ENCODE data around the gene YIPF2.
"Not testable (repeated sequence)": the region's sequence is repeated elsewhere in the genome, so short reads cannot be mapped to it uniquely, and the experiment has no call there.

YIPF2 gene

DNA sequence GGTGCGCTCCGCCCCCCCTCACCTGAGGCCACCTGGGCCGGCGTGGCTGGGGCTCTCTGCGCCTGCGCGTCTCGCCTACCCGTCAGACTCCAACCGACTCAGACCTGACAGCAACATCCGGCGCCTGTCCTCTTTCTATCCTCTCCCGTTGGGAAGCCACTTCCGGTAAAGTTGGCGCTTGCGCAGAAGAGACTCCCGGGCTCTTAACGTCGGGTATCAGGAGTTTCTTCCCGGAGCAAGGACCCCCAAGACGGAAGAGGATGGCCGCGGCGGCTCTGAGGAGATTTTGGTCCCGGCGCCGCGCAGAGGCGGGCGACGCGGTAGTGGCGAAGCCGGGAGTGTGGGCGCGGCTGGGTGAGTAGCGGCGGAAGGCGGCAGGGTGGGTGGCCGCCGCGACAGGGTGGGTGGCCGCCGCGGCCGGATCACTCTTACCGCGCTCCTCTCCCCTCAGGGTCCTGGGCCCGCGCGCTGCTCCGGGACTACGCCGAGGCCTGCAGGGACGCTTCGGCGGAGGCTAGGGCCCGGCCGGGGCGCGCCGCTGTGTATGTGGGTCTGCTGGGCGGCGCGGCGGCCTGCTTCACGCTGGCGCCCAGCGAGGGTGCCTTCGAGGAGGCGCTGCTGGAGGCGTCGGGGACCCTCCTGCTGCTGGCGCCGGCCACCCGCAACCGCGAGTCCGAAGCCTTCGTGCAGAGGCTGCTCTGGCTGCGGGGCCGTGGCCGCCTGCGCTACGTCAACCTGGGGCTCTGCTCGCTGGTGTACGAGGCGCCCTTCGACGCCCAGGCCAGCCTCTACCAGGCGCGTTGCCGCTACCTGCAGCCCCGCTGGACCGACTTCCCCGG is at the start of gene YIPF2, which contains the start of gene TIMM29:
YIPF2 (minus strand) TSS at position 77 of the 839 bp plus-strand sequence. CDS start 229 bp downstream, outside the sequence.
TIMM29 (plus strand) TSS at position 249 of the 839 bp plus-strand sequence; CDS start at position 261, 12 bp downstream.
- DNase-seq: peak; percentile 94 to 96

DNA sequence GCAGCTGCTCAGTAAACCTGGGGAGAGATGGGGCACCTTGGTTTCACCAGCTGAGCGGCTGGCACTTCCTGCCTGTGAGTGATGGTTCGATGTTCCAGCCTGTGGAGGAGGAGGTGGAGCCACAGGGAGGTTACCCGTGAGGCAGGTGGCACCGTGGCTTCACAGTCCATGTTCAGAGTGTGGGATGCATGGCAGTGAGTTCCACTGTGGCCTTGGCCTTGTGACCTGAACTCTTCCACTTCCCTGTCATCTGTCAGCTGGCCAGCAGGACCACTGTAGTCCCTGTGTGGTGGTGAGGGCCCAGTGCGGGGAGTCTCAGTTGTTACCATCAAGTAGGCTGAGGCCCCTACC is 49.3 kb upstream of the YIPF2 start:
- DNase-seq: no peak

DNA sequence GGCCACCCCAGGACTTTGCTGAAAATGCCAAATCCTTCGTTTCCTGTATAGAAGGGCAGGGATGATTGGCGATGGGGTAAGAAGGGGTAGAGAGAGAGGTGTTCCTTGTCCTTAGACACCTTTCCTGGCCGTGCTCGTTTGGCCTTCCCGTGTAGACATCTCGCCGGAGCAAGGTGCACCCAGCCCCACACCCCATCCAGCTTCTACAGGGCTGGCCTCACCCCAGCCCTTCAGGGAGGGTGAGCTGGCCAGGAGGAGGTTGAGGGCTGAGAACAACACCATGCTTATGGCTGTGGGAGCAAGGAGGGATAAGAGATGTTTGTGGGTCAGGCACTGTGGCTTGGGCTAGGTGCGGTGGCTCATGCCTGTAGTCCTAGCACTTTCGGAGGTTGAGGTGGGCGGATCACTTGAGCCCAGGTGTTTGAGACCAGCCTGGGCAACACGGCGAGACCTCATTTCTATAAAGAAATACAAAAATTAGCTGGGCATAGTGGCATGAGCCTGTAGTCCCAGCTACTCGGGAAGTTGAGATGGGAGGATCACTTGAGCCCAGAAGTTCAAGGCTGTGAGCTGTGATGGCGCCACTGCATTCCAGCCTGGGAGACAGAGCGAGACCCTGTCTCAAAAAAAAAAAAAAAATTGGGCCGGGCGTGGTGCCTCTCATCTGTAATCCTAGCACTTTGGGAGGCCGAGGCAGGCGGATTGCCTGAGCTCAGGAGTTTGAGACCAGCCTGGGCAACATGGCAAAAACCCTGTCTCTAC is 47.9 kb upstream of the YIPF2 start:
- no peak for DNase-seq

DNA sequence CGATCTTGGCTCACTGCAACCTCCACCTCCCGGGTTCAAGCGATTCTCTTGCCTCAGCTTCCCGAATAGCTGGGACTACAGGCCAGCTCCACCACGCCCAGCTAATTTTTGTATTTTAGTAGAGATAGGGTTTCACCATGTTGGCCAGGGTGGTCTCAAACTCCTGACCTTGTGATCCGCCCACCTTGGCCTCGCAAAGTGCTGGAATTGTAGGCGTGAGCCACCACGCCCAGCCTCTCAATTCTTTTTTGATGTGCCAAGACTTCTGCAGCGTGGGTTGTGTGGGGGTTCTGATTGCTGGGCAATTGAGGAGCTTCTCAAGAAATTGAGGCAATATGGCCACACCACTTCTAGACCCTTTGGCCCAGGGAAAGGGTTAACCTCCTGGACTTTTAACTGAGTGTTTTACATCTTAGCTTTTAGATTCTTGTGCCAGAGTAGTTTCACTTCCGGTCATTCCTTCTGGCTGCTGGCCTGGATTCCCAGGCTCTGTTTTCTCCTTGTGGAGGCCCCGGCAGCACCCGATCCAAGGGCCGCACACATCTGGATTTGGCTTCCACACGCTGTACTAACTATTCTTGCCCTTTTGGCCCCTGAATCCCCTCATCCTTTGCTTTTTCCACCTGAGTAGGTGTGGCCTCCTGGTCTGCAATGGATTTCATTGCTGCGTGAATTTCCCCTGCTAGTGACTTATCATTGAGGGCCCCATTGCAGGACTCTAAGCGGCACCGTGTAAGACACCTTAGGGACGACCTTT is 47.1 kb upstream of the YIPF2 start:
- no peak for DNase-seq

DNA sequence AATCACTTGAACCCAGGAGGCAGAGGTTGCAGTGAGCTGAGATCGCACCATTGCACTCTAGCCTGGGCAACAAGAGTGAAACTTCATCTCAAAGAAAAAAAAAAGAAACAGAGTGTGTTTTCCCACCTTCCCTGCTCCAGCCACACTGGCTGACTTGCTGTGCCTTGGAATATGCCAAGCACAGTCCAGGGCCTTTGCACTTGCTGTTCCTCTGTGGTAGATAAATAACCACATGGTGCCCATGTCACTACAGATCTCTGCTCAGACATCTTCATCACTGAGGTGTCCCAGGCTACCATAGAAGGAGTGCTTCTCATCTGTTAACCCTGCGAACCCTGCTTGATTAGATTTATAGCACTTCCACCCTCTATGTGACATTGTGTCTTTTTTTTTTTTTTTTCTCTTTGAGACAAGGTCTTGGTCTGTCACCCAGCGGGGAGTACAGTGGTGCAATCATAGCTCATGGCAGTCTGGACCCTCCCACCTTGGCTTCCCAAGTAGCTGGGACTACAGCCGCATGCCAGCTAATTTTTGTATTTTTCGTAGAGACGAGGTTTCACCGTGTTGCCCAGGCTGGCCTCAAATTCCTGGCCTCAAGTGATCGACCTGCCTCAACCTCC is 42.8 kb upstream of the YIPF2 start:
- DNase-seq: no peak

DNA sequence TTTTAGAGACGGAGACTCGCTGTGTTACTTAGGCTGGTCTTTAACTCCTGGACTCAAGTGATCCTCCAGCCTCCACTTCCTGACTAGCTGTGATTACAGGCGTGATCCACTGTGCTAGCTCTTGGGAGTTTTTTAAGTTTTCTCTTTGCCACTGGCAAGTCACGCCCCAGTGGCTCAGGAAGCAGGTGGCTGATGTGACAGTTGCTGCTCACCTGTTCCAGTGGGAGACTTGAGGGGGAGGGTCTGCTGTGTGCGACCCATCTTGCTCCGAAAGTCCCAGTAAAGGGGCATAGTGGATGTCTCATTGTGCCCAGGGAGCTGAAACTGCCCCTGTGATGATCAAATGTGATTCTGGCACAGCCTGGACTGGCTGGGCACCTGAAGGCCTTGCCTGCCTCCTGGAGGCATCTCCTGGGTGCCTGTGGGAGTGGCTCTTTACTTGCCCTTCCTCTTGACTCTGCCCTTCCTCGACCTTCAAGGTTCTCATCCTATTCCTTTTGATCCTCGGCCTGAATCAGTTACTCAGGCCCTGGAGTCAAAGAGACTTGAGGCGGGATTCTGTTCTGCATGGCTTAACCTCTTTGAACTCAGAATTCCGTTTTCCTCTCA is 40.2 kb upstream of the YIPF2 start:
- peak in 1 of 2 experiments; percentile 24 for DNase-seq

DNA sequence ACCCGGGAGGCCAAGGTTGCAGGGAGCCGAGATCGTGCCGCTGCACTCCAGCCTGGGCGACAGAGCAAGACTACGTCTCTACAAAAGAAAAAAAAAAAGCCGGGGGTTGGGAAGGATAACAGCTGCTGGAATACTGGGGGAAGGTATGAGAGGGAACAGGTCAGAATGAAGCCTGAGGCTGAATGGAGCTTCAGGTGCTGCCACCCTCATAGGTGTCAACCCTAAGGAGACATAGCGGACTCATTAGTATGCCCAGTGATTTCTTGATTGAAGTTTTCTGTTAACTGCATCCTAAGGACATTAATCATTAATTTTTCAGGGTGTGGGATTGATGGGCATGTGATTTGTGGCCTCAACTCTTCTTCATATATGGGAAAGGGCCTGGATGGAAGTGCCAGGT is 38.4 kb upstream of the YIPF2 start:
- peak in 1 of 2 experiments; percentile 11 for DNase-seq

DNA sequence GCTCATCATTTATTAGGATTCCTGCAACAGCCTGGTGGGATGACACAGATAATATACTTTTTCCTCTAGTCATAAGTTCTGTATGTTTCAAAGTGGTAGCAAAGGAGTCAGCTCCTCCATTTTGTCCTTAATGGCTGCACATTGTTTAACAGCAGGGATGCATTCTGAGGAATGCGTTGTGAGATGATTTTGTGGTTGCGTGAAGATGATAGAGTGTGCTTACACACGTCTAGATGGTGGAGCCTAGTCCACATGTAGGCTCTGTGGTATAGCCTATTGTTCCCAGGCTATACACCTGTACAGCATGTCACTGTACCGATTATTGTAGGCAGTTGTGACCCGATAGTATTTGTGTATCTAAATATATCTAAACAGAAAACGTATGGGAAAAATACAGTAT is 37.0 kb upstream of the YIPF2 start:
- no peak for DNase-seq

DNA sequence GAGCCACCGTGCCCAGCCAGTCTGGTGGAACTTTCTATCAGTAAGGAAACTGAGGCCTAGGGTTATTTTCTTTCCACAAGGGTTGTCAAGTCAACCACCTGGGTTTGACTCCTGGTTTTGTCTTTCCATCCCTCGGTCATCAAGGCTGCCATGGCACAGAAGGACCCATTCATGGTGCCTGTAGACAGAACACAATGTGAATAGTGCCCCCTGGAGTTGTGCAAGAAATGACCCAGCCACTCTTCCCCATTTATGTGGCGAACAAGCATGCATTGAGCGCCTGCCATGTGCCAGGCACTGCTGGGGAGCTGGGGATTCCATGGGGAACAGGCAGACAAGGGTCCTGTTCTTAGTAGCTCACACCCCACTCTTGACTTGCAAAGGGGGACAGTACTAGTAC is 36.5 kb upstream of the YIPF2 start:
- no peak for DNase-seq

DNA sequence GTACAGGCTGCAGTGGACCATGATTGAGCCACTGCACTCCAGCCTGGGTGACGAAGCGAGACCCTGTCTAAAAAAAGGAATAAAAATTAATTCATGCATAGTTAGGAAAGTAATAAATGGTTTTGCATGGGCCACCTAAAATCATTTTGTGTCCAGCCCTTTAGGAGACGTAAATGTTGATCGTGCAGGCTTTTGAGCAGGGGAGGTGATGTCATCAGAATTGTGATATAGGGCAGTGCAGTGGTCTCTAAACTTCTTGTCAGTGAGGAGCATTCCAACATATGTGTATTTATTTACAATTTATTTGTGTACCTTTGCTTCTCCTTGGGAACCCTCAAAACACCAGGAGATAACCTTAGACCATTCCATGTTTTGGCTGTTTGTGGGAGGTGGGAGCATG is 35.4 kb upstream of the YIPF2 start:
- DNase-seq: no peak

DNA sequence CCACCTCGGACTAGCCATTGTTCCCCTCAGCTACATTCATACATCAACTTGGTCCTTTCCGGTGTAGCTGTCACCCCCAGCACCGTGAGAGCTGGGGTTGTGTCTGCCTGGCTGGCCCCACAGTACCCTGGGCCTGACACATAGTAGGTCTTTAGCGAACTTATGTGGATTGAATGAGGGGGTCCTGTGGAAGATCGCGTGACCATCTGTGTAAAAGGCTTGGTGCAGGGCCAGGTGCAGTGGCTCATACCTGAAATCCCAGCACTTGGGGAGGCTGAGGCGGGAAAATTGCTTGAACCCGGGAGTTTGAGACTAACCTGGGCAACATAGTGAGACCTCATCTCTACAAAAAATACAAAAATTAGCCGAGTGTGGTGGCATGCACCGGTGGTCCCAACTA is 34.4 kb upstream of the YIPF2 start:
- DNase-seq: no peak

DNA sequence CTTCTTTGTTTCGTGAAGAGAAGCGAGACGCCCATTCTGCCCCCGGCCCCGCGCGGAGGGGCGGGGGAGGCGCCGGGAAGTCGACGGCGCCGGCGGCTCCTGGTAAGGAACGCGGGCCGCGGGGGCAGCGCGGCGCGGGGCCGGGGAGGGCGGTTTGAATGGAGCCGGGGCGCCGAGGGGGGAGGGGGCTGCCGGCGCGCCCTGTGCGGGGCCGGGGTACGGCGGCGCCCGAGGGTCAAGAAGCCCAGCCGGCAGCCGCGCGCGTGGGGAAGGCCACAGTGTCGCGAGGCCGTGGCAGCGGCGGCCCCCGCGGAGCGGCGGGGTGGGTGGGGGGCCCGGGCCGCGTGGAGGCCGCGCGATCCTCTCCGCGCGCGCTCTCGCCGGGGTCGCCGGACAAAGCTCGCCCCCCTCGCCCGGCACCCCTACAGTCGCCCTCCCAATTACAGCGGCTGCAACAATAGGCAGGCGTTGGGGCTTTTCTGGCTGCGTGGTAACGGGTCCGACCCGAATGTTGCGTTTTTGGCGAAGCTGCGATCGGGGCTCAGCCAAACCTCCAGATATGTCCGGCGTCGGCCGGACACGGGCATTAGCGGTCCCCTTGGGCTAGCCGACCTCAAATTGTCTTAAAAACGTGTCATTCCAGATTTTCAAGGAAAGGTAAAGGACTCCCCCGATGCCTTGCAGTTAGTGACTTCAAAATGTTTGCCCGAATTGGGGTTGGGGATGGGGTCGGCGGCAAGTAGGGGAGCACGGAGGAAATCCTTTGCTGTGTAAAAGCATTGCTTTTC is 32.8 kb upstream of the YIPF2 start:
- peak in 1 of 2 experiments; percentile 44 for DNase-seq

DNA sequence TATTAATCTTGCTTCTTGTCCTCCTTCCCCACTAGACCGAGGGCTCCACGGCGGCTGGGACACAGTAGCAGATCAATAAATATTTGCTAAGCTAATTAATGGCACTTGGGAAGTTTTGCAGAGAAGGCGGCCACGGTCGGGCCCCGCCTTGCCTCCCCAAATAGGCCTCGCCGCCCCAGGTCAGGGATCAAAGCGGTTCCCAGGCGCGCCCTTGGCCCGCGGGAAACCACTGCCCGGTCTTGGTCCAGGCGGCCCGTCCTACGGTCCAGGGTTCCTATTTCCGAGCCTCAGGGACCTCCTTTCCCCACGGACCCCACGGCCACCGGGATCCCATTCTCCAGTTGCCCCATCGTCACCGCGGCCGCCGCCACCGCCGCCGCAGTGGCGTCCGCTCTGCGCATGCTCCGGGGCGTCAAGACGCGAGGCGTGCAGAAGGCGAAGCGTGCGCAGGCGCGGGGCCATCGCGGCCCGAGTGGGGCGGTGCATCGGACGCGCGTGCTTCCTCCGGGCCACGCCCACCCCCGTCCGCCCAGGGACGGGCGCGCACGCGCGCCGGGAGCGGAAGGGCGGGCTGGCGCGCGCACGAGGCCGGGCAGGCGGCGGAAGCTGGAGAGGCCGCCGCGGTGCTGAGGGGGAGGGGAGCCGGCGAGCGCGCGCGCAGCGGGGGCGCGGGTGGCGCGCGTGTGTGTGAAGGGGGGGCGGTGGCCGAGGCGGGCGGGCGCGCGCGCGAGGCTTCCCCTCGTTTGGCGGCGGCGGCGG is 32.1 kb upstream of the YIPF2 start, which contains the start of gene SMARCA4:
SMARCA4 (plus strand) TSS at position 717 of the 759 bp plus-strand sequence. CDS start 23,122 bp downstream, outside the sequence.
- DNase-seq: peak; percentile 52 to 95

DNA sequence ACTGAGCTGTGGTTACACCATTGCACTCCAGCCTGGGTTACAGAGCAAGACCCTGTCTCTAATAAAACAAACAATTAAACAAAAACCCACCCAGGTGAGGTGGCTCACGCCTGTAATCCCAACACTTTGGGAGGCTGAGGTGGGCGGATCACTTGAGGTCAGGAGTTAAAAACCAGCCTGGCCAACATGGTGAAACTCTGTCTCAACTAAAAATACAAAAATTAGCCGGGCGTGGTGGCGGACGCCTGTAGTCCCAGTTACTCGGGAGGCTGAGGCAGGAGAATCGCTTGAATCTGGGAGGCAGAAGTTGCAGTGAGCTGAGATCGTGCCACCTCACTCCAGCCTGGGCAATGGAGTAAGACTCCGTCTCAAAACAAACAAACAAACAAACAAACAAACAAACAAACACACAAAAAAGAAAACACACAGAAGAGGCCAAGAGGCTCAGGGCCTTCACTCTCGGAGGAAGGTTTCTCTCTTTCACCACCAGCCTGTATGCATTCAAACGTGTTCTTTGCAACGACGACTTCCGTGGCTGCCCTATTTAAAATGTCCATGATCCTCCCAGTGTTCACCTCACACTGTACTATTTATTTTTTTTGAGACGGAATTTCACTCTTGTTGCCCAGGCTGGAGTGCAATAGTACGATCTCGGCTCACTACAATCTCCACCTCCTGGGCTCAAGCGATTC is 31.0 kb upstream of the YIPF2 start:
- not testable (repeated sequence) for DNase-seq

DNA sequence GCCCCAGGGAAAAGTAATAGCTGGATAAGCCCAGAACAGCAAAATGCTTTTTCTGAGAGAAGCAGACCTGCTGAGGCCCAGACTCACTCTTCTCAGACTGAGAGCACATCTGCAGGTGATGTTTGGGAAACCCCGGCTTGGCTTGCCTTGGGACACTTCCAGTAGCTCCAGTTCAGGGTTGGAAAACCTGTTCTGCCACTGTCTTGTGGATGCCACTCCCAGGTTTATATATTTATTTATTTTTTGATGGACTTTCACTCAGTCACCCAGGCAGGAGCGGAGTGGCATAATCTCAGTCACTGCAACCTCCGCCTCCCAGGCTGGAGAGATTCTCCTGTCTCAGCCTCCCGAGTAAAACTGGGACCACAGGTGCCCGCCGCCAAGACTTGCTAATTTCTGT is 24.4 kb upstream of the YIPF2 start:
- DNase-seq: peak; percentile 56 to 81

DNA sequence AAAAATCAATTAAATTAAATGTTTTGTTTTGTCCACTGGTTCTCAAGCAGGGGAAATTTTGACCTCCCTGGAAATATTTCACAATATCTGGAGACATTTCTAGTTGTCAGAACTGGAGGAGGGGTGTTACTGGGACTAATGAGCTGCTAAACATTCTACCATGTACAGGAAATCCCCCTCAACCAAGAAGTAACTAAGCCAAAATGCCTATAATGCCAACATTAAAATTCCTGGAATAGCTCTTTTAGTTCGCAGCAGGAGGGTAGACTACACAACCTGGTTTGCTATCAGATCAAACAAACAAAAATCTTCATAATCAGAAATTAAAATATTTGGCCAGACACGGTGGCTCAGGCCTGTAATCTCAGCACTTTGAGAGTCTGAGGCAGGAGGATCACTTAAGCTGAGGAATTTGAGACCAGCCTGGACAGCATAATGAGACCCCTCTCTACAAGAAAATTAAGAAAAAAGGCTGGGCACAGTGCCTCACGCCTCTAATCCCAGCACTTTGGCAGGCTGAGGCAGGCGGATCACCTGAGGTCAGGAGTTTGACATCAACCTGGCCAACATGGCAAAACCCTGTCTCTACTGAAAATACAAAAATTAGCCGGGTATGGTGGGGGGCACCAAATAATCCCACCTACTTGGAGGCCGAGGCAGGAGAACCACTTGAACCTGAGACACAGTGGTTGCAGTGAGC is 18.7 kb upstream of the YIPF2 start:
- DNase-seq: no peak

DNA sequence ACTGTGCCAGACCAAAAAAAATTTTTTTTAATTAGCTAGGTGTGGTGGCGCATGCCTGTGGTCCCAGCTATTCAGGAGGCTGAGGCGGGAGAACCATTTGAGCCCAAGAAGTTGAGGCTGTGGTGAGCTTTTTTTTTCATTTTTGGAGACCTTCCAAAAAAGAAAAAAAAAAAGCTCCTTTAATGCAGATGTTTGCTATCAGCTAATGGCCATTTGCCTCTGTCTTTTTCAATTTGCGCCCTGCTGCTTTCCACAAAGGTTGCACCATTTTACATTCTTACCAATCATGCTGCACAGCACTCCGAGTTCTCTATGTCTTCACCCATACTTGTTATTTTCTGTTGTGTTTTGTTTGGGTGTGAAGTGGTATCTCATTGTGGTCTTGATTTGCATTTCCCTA is 16.8 kb upstream of the YIPF2 start:
- DNase-seq: no peak

DNA sequence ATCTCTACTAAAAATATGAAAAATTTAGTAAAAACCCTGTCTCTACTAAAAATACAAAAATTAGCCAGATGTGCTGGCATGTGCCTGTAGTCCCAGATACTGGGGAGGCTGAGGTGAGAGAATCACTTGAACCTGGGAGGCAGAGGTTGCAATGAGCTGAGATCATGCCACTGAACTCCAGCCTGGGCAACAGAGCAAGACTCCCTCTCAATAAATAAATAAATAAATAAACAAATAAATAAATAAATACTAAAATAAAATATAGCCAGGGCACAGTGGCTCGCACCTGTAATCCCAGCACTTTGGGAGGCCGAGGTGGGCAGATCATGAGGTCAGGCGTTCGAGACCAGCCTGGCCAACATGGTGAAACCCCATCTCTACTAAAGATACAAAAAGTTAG is 15.0 kb upstream of the YIPF2 start:
- not testable (repeated sequence) for DNase-seq

DNA sequence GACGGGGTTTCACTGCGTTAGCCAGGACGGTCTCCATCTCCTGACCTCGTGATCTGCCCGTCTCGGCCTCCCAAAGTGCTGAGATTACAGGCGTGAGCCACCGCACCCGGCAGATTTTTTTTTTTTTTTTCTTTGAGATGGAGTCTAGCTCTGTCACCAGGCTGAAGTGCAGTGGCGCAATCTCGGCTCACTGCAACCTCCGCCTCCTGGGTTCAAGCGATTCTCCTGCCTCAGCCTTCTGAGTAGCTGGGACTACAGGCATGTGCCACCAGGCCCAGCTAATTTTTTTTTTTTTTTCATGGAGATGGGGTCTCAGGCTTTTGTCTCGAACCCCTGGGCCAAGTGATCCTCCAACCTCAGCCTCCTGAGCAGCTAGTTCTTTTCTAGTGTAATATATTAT is 13.2 kb upstream of the YIPF2 start:
- DNase-seq: not testable (repeated sequence)
